Measurements from ENCODE around the gene LSP1.

The LSP1 gene

GRCh38 chr11:1847006-1847735 lies 5.7 kb upstream of the LSP1 start:
- no peak for DNase-seq (ENCODE audit: low read depth in 1 of 2, low spot score in 1 of 2)

- no peak for DNase-seq (ENCODE audit: low read depth in 1 of 2, low spot score in 1 of 2)
These were observed 4.8 kb upstream of the LSP1 start for GRCh38 chr11:1847926-1848639.

- DNase-seq (ENCODE audit: low read depth in 1 of 2, low spot score in 1 of 2) = no peak
These were observed 4.0 kb upstream of the LSP1 start for GRCh38 chr11:1848640-1849430.

GRCh38 chr11:1851468-1852180 lies 1.3 kb upstream of the LSP1 start:
- DNase-seq (ENCODE audit: low read depth in 1 of 2, low spot score in 1 of 2) = no peak

- no peak for DNase-seq (ENCODE audit: low read depth in 1 of 2, low spot score in 1 of 2)
These were observed 510 bp upstream of the LSP1 start for GRCh38 chr11:1852271-1852876.

GRCh38 chr11:1853376-1854131 lies 670 bp downstream of the LSP1 start:
- DNase-seq (ENCODE audit: low read depth in 1 of 2, low spot score in 1 of 2) = no peak

GRCh38 chr11:1854132-1854948 lies 1.5 kb downstream of the LSP1 start:
- no peak for DNase-seq (ENCODE audit: low read depth in 1 of 2, low spot score in 1 of 2)

GRCh38 chr11:1854949-1855885 lies 2.3 kb downstream of the LSP1 start:
- DNase-seq (ENCODE audit: low read depth in 1 of 2, low spot score in 1 of 2) = no peak

- no peak for DNase-seq (ENCODE audit: low read depth in 1 of 2, low spot score in 1 of 2)
These were observed 3.0 kb downstream of the LSP1 start for GRCh38 chr11:1855886-1856265.

- DNase-seq (ENCODE audit: low read depth in 1 of 2, low spot score in 1 of 2) = no peak
These were observed 3.6 kb downstream of the LSP1 start for GRCh38 chr11:1856306-1857005.

GRCh38 chr11:1857064-1857463 lies 4.2 kb downstream of the LSP1 start:
- no peak for DNase-seq (ENCODE audit: low read depth in 1 of 2, low spot score in 1 of 2)

- no peak for DNase-seq (ENCODE audit: low read depth in 1 of 2, low spot score in 1 of 2)
These were observed 5.3 kb downstream of the LSP1 start for GRCh38 chr11:1858154-1858553.

- DNase-seq (ENCODE audit: low read depth in 1 of 2, low spot score in 1 of 2) = no peak
These were observed 5.7 kb downstream of the LSP1 start for GRCh38 chr11:1858576-1858975.

- no peak for DNase-seq (ENCODE audit: low read depth in 1 of 2, low spot score in 1 of 2)
These were observed 6.1 kb downstream of the LSP1 start for GRCh38 chr11:1859004-1859403.

- no peak for DNase-seq (ENCODE audit: low read depth in 1 of 2, low spot score in 1 of 2)
These were observed 7.2 kb downstream of the LSP1 start for GRCh38 chr11:1860108-1860507.

GRCh38 chr11:1861435-1862411 lies 8.8 kb downstream of the LSP1 start:
- no peak for DNase-seq (ENCODE audit: low read depth in 1 of 2, low spot score in 1 of 2)
